NCI-H82 (cell line): ENCODE measurements around the gene HABP2.

ENCODE experiments used
- DNase-seq: peaks from one replicate; lab custom pipeline; 2025; lab: John Stamatoyannopoulos, UW

Gene HABP2

DNA sequence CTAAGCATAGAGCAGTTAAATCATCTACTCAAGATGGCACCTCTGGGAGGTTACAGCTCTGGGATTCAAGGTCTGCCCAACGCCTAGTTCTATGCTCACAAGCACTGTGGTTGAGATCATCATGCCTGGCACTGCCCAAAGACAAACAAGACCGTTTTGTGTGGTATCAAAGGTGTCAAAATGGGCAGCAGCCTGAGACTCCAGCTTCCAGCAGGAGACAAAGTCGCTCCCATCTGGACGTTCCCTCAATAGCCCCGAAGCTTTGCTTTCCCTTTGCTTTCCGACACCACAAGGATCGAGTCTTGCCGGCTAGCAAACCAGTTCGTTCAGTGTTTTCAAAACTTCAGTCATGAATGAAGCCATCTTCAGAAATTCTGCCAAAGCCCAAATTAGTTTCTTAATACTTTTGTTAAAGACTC lies 5.1 kb downstream of the HABP2 start:
- no peak for DNase-seq

DNA sequence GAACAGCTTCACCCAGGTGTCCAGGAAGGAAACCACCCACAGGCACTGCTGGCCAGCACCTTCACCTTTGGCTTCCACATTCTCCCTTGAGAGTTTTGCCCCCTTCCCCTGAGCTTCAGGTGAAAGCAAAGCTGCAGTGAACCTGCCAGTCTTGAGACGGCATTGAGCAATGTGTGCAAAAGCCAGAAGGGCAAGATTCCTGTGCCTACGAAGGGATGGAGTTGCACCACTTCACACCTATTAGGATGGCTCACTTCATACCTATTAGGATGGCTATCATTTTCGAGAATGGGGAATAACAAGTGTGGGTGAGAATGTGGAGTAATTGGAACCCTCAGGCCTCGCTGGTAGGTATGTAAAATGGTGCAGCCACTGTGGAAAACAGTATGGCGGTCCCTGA lies 7.2 kb downstream of the HABP2 start:
- DNase-seq, result no peak

- DNase-seq, result no peak
These were observed 8.4 kb downstream of the HABP2 start for GRCh38 chr10:113561214-113561613.

DNA sequence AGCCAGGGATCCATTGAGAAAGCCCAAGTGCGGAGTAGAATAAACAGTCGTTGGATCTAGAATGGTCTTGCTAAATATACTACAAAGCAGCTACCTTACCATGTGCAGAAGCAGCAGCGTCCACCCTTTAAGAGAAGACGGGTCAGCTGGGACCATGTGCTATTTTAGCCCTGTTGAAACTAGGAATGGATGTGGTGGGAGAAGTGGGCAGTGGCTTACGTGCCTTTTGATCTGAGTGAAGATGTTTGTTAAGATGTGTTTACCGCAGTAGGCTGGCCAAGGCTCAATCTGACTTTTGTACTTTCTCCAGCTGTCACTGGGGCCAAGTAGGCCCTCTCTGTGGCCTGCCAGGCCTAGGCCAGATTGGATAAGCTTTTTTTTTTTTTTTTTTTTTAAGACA lies 9.2 kb downstream of the HABP2 start:
- DNase-seq, result peak; percentile 12

DNA sequence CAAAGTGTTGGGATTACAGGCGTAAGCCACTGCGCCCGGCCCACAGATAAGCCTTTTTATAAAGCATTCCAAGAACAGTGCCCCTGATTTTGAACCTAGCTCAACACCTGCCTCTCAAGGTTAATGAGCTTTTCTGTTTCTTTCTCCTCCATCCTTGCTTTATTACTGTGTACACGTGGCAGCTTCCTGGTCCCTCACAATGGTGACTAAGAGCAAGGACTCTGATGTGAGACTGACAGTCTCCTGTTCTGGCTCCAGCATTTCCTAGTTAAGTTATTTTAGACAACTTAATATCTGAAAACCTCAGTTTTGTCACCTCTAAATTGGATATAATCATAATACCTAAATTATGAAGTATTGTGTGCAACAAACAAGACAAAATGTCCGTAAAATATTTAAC lies 9.9 kb downstream of the HABP2 start:
- DNase-seq, result peak; percentile 50

DNA sequence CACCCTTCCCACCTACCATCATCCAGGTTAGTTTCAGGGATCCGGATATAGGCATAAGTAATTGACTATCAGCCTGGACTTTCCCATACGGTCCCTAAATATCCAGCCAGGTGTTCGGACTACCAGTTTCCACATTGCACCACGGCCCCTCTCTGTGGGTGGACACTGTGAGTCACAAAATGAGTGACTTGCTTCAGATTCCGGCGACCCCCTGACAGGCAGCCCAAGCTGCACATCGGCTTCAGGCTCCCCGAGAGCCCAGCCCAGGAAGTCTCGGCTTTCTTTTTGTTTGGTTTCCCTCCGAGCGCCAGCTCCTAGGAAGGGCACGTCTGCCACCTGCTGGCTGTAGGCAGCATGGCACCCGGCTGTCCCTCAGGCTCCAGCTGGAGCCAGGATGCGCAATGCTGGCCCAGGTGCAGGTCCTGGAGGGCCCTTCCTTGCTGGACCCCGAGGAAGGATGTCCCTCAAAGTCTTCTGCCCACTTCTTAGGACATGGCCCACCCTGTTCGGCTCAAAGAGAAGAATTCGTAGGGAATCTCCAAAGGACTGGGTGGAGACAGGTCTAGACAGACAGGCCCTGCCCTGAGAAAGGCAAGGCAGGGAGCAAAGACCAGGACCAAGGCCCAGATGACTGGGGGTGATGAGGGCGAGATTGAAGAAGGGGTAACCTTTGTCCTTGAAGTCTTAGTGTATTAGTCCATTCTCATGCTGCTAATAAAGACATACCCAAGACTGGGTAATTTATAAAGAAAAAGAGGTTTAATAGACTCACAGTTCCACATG lies 10.6 kb downstream of the HABP2 start:
- peak; percentile 80 for DNase-seq

- no peak for DNase-seq
These were observed 12.5 kb downstream of the HABP2 start for GRCh38 chr10:113565364-113565763.

- DNase-seq, result no peak
These were observed 14.0 kb downstream of the HABP2 start for GRCh38 chr10:113566888-113567287.

GRCh38 chr10:113569576-113569975 lies 16.7 kb downstream of the HABP2 start:
- no peak for DNase-seq

- DNase-seq, result no peak
These were observed 19.9 kb downstream of the HABP2 start for GRCh38 chr10:113572520-113573290.

DNA sequence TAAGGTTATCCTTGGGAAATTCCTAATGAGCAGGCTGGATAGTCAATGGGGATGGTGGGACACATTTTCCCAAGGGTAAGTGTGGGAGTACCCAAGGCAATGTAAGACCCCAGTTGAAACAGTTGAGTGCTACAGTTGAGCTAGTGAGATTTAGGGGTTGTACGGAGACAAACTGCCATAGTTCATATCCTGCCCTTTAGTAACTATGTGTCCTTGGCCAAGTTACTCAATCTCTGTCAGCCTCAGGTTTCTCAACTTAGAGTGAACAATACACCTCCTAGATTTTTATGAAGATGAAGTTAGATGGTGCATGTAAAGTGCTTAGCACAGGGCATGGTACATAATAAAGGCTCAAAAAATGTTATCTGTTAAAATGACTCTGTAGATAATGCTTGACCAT lies 20.5 kb downstream of the HABP2 start:
- no peak for DNase-seq

DNA sequence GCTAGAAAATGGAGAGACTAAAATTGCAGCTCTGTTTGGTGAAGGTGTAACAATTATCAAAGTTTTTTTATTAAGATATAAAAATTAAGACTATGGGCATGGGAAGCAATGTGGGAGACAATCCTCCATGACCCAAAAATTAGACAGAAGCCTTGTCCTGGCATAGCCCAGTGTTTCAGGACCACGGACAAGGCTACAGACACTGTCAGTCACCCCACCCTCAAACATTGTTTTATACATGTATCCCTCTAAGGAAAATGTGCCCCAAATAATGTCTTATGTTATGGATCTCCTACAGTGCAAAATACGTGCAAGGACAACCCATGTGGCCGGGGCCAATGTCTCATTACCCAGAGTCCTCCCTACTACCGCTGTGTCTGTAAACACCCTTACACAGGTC lies 24.0 kb downstream of the HABP2 start:
- DNase-seq, result no peak

DNA sequence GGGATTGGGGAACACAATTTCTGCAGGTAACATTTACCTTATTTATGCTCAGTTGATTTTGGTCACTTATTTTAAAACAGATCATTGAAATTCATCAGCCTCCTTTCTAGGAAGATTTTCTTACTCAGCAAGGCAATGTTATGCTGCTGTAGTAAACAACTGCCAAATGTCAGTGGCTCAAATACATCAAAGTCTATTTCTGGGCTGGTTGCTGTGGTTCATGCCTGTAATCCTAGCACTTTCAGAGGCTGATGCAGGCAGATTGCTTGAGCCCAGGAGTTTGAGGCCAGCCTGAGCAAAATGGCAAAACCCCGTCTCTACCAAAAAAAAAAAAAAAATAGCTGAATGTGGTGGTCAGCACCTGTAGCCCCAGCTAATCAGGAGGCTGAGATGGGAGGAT lies 25.9 kb downstream of the HABP2 start:
- DNase-seq, result no peak

GRCh38 chr10:113581092-113581491 lies 28.2 kb downstream of the HABP2 start:
- no peak for DNase-seq

GRCh38 chr10:113583571-113583970 lies 30.7 kb downstream of the HABP2 start:
- no peak for DNase-seq

GRCh38 chr10:113585949-113586348 lies 33.1 kb downstream of the HABP2 start:
- DNase-seq, result no peak

DNA sequence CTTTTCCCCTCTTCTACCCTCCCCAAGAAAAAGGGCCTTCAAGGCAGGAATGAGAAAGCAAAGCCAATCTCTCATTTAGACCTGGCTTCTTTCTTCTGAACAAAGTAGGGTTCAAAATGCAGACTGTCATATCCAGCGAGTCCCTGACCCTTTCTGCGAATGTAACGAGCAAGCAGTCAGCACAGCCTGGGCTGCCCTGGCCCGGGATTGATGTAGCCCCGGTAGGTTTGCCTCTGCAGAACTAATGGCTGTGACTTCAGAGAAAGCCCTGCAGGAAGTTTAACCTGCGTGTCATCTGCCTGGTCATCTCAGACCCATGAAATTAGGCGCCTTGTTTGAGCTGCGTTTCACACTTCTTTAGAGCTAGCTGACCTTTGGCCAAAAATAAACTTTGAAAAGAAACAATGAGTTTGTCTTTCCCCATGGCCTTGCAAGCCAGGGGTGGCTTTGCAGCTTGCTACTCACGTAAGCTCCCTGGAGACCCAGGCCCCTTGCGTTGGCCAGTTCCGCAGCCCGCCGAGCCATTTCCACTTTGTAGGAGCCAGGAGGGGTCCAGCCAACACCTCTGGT lies 36.4 kb downstream of the HABP2 start:
- DNase-seq, result no peak

DNA sequence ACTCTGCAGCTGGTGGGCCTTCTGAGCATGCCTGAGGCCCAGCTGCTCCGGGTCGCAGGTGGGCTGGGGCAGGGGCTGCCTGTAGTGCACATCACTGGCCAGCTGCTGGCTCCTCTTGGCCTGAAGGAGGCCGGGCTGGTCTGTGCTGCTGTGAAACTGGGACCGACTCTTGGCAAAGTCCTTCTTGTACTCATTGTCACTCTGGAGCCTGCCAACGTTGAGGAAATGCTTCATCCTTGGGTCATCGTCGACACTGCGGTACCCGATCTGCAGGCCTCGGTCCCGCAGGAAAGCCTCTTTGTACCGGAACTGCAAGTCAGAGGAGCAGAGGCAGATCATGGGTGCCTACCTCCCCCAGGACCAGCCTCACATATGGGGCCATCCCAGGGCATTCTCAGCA lies 37.7 kb downstream of the HABP2 start:
- no peak for DNase-seq

GRCh38 chr10:113592380-113592779 lies 39.5 kb downstream of the HABP2 start:
- DNase-seq, result no peak

DNA sequence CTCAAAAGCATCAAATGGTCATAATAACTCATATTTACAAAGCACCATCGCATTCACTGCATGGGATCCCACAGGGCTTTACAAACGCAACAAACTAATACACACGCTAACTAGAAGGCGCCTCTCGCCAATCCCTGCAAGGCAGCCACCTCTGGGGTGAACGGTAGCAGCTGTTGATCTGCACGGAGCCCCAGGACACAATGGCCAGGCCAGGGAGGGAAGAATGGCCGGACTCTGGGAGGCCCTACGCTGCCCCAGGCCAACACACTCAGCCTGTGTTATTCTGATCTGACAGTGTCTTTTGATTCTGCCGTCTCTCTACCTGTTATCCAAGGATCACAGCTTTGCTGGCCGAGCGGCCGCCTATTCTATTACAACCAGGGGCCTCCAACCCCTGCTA lies 41.8 kb downstream of the HABP2 start:
- DNase-seq, result no peak

DNA sequence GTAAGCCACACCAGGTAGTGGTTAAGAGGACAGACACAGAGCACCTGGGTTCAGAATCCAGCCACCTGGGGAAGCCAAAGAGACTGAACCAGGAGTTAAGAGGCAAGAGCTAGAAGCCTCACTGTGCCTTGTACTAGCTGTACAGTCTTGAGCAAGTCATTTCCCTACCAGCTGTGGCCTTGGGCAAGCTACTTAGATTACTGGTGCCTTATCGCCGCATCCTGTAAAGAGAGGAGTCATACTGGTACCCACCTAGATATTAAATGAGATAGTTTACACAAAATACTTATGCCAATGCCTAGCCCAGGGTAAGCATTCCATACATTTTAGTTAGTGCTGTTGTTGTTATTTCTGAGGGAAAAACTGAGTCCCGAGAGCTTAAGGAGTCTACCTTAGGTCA lies 47.7 kb downstream of the HABP2 start:
- no peak for DNase-seq

GRCh38 chr10:113603057-113603777 lies 50.4 kb downstream of the HABP2 start:
- DNase-seq, result no peak

GRCh38 chr10:113604572-113604971 lies 51.7 kb downstream of the HABP2 start:
- no peak for DNase-seq
